ENCODE data around the gene N4BP2L1. TPM values are rescaled to one million over a fixed set of nuclear protein-coding genes. Genes with fewer than 3 reads are reported as not detected.

N4BP2L1 gene
- total and polyA plus RNA-seq, 2 of the 8 experiments (the other 6 are each of a cell fraction or from before 2014, with no cell fraction given), result 1.3 to 3.1 TPM

DNA sequence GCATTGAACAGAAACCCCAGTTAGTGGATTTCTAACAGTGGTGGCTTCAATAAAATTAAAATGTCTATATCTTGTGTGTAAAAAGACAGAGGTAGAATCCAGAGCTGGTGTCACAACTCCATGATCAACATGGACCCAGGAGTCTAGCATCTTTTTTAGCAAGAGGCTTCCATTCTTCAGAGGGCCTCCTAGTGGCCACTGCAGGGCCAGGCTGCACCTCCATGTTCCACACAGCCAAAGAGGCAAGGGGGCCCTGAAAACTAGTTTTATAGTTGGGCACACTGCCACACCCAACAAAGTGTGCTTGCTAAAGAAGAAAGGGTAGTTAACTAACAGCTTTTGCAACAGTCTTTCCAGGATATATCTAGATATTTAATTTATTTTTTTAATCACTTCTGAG, 12.9 kb downstream of the N4BP2L1 start (continued):
- TF ChIP-seq, protein P1, sequence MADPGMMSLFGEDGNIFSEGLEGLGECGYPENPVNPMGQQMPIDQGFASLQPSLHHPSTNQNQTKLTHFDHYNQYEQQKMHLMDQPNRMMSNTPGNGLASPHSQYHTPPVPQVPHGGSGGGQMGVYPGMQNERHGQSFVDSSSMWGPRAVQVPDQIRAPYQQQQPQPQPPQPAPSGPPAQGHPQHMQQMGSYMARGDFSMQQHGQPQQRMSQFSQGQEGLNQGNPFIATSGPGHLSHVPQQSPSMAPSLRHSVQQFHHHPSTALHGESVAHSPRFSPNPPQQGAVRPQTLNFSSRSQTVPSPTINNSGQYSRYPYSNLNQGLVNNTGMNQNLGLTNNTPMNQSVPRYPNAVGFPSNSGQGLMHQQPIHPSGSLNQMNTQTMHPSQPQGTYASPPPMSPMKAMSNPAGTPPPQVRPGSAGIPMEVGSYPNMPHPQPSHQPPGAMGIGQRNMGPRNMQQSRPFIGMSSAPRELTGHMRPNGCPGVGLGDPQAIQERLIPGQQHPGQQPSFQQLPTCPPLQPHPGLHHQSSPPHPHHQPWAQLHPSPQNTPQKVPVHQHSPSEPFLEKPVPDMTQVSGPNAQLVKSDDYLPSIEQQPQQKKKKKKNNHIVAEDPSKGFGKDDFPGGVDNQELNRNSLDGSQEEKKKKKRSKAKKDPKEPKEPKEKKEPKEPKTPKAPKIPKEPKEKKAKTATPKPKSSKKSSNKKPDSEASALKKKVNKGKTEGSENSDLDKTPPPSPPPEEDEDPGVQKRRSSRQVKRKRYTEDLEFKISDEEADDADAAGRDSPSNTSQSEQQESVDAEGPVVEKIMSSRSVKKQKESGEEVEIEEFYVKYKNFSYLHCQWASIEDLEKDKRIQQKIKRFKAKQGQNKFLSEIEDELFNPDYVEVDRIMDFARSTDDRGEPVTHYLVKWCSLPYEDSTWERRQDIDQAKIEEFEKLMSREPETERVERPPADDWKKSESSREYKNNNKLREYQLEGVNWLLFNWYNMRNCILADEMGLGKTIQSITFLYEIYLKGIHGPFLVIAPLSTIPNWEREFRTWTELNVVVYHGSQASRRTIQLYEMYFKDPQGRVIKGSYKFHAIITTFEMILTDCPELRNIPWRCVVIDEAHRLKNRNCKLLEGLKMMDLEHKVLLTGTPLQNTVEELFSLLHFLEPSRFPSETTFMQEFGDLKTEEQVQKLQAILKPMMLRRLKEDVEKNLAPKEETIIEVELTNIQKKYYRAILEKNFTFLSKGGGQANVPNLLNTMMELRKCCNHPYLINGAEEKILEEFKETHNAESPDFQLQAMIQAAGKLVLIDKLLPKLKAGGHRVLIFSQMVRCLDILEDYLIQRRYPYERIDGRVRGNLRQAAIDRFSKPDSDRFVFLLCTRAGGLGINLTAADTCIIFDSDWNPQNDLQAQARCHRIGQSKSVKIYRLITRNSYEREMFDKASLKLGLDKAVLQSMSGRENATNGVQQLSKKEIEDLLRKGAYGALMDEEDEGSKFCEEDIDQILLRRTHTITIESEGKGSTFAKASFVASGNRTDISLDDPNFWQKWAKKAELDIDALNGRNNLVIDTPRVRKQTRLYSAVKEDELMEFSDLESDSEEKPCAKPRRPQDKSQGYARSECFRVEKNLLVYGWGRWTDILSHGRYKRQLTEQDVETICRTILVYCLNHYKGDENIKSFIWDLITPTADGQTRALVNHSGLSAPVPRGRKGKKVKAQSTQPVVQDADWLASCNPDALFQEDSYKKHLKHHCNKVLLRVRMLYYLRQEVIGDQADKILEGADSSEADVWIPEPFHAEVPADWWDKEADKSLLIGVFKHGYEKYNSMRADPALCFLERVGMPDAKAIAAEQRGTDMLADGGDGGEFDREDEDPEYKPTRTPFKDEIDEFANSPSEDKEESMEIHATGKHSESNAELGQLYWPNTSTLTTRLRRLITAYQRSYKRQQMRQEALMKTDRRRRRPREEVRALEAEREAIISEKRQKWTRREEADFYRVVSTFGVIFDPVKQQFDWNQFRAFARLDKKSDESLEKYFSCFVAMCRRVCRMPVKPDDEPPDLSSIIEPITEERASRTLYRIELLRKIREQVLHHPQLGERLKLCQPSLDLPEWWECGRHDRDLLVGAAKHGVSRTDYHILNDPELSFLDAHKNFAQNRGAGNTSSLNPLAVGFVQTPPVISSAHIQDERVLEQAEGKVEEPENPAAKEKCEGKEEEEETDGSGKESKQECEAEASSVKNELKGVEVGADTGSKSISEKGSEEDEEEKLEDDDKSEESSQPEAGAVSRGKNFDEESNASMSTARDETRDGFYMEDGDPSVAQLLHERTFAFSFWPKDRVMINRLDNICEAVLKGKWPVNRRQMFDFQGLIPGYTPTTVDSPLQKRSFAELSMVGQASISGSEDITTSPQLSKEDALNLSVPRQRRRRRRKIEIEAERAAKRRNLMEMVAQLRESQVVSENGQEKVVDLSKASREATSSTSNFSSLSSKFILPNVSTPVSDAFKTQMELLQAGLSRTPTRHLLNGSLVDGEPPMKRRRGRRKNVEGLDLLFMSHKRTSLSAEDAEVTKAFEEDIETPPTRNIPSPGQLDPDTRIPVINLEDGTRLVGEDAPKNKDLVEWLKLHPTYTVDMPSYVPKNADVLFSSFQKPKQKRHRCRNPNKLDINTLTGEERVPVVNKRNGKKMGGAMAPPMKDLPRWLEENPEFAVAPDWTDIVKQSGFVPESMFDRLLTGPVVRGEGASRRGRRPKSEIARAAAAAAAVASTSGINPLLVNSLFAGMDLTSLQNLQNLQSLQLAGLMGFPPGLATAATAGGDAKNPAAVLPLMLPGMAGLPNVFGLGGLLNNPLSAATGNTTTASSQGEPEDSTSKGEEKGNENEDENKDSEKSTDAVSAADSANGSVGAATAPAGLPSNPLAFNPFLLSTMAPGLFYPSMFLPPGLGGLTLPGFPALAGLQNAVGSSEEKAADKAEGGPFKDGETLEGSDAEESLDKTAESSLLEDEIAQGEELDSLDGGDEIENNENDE (IDR thresholded peaks at IDR 0.05; ENCODE audit: insufficient replicate concordance, low read length), result no peak
- TF ChIP-seq RAD21 (IDR thresholded peaks at IDR 0.05 in 1 of 2, conservative IDR thresholded peaks at IDR 0.05 in 1 of 2; ENCODE audit: low read depth in 2 of 2, low read length in 2 of 2) (peak; percentile 54 to 64), CREB1 (IDR thresholded peaks at IDR 0.05) (no peak), SP4 (IDR thresholded peaks at IDR 0.05; ENCODE audit: low read length) (no peak), SAP30 (IDR thresholded peaks at IDR 0.05; ENCODE audit: insufficient read depth, insufficient replicate concordance, low read length) (no peak), CBX5 (IDR thresholded peaks at IDR 0.05; ENCODE audit: low read depth, low read length) (no peak), YY1 (IDR thresholded peaks at IDR 0.05; ENCODE audit: low read depth, low read length) (peak; percentile 86), SIN3A (conservative IDR thresholded peaks at IDR 0.05 in 1 of 2, IDR thresholded peaks at IDR 0.05 in 1 of 2; ENCODE audit: low read depth in 1 of 2, low read length in 2 of 2) (no peak), PHF8 (conservative IDR thresholded peaks at IDR 0.05; ENCODE audit: low read depth, low read length) (no peak), MAFK (IDR thresholded peaks at IDR 0.05; ENCODE audit: low read depth, low read length) (no peak)
- TF ChIP-seq, protein P2, sequence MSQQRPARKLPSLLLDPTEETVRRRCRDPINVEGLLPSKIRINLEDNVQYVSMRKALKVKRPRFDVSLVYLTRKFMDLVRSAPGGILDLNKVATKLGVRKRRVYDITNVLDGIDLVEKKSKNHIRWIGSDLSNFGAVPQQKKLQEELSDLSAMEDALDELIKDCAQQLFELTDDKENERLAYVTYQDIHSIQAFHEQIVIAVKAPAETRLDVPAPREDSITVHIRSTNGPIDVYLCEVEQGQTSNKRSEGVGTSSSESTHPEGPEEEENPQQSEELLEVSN (IDR thresholded peaks at IDR 0.05), result no peak

Data from H1 (cell line).